ENCODE results near the gene SUMF1. TPM values are rescaled to one million over a fixed set of nuclear protein-coding genes. Genes with fewer than 3 reads are reported as not detected.

Gene SUMF1
- total RNA-seq, 1 donor from 2014 or later: 35.4 TPM

DNA sequence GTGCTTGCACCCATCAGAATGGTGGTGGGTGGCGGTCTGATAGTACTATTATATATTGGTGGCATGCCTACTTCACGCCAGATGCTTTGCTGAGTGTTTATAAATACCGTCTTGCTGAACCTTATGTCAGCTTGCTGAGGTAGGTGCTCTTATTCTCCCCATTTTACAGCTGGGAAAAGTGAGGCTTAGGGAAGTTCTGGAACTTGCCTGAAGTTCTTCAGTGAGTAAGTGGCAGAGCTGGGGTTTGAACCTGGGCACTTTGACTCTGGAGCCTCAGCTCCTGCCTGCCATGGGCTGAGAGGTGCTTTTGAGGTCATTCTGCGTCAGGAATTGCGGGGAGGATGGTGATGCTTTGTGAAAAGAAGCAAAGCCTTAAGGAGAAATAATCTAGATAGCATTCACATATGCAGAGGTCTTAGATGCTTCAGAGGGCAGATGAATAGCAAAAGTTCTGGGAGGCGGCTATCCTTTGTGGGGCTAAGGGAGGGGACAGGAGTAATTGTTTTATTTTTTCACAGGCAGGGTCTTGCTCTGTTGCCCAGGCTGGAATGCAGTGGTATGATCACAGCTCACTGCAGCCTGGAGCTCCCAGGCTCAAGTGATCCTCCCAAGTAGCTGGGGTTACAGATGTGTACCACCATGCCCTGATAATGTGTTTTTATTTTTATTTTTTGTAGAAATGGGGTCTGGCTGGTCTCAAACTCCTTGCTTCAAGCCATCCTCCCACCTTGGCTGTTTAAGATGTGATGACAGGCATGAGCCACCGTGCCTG, 44.6 kb upstream of the SUMF1 start:
- no peaks in the 10 kb centered on the region for H3K36me3 ChIP-seq
- DNase-seq: no peak
- H3K9me3 ChIP-seq: no peaks in the 10 kb centered on the region
- no peak for ATAC-seq
- intact Hi-C loops (cut with DNase I): no loop called here
- H3K4me1 ChIP-seq: peaks cover under 1% of the 10 kb centered on the region
- H3K4me3 ChIP-seq: no peak overlapping the region
- no peak overlapping the region for H3K27ac ChIP-seq
- H3K27me3 ChIP-seq (ENCODE audit: low read depth): no peaks in the 10 kb centered on the region
- TF ChIP-seq, protein P1, sequence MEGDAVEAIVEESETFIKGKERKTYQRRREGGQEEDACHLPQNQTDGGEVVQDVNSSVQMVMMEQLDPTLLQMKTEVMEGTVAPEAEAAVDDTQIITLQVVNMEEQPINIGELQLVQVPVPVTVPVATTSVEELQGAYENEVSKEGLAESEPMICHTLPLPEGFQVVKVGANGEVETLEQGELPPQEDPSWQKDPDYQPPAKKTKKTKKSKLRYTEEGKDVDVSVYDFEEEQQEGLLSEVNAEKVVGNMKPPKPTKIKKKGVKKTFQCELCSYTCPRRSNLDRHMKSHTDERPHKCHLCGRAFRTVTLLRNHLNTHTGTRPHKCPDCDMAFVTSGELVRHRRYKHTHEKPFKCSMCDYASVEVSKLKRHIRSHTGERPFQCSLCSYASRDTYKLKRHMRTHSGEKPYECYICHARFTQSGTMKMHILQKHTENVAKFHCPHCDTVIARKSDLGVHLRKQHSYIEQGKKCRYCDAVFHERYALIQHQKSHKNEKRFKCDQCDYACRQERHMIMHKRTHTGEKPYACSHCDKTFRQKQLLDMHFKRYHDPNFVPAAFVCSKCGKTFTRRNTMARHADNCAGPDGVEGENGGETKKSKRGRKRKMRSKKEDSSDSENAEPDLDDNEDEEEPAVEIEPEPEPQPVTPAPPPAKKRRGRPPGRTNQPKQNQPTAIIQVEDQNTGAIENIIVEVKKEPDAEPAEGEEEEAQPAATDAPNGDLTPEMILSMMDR (IDR thresholded peaks at IDR 0.05): no peak

DNA sequence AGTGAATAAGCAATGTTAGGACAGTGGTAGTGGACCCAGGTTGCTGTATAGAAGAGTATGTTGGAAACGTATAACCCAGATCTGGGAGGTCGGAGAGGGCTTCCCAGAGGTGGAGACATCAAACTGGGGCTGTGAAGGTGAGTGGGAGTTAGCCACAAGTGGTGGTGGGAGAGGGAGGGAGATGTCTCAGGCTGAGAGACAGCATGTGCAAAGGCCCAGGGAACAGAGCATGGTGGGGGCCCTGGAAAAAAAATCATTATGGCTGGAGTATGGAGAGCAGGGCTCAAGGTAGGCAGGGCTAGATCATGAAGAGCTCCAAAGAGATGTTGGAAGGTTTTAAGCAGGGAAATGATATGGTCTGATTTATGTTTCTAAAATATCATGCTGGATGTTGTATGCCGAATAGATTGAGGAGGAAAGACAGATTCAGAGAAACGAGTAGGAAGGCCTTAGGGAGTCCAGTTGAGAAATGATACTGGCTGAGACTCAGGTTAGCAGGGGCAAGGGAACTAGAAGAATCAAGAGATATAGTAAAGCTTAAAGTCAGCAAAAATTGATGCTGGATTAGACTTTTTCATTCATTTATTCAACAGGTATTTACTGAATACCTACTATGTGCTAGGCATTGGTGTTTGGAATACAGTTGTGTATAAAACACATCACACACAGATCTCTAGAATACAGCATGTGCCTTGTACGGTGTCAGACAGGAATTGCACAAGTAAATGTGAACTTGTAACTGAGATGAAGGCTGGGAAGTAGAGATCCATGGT, 43.1 kb upstream of the SUMF1 start:
- Histone ChIP-seq H3K4me1 (peaks cover 5% of the 10 kb centered on the region), H3K36me3 (no peaks in the 10 kb centered on the region), H3K27ac (no peak overlapping the region), H3K4me3 (no peak overlapping the region), H3K27me3 (ENCODE audit: low read depth) (no peaks in the 10 kb centered on the region), H3K9me3 (no peaks in the 10 kb centered on the region)
- DNase-seq (no peak), ATAC-seq (no peak)
- TF ChIP-seq, protein P1 (IDR thresholded peaks at IDR 0.05): no peak
- intact Hi-C loops (cut with DNase I): no loop called here

DNA sequence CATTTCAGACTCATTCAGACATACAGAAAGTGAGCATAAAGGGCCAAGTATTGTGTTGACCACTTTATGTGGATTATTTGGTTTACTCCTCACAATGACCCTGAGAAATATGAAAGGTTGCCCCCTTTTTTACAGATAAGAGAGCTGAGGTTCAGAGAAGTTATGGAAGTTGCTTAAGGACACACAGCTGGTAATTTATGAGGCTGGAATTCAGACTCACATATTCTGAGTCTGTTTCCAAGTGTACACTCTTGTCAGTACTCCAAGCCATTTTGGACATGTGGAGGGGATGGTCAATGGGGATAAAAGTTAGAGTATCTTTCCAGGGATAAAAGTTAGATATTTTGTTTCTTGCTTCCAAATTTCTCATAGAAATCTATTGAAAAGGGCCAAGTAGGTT, 42.0 kb upstream of the SUMF1 start:
- Histone ChIP-seq H3K36me3 (no peaks in the 10 kb centered on the region), H3K9me3 (no peaks in the 10 kb centered on the region), H3K4me1 (peaks cover 15% of the 10 kb centered on the region), H3K4me3 (no peak overlapping the region), H3K27me3 (ENCODE audit: low read depth) (no peaks in the 10 kb centered on the region), H3K27ac (no peak overlapping the region)
- intact Hi-C loops (cut with DNase I): no loop called here
- ATAC-seq (no peak), DNase-seq (no peak)
- TF ChIP-seq, protein P1 (IDR thresholded peaks at IDR 0.05): no peak

DNA sequence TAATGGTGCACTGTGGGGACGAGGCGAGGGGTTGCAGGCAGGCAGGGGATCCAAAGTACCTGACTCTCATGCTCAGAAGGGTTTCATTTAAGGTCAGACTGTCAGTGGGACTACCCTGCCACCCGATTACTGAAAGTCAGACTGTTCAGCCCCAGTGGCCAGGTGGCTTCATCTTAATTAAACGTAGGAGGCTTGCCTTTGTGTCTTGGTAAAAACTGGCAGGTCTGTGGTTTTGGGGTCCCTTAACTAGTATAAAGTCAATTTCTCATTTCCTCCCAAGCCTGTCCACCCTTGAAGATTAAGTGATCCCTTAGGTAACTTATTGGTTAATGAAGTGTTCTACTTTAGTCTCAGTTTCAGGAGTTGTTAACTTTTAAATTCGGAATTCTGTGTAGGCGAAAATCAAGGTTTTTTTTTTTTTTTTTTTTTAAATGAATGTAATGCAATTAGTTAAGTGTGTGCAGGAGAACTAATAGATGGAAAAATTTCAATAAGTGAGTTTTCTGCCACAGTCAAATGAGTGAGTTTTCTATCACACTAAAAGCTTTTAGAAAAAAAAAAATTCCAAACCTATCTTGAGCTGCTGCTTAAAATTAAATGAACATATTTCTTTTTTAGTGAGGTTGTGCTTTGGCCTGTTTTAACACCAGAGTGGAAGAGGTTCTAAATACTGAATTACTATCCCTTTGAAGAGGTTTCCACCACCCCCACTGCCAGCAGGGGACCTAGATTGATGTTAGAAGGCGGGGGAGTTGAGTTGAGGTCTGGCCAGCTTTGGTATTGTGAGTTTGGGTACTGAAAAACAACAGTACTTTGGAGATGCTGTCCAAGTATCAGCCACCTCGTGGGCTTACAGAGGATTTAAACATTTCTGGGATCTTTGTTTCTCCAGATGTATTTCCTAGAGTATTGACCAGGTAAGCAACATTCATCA, 41.2 kb upstream of the SUMF1 start:
- no peak overlapping the region for H3K4me3 ChIP-seq
- intact Hi-C loops (cut with DNase I): no loop called here
- no peaks in the 10 kb centered on the region for H3K36me3 ChIP-seq
- H3K27me3 ChIP-seq (ENCODE audit: low read depth): no peaks in the 10 kb centered on the region
- TF ChIP-seq, protein P1 (IDR thresholded peaks at IDR 0.05): no peak
- ATAC-seq (no peak), DNase-seq (no peak)
- H3K4me1 ChIP-seq: peaks cover 15% of the 10 kb centered on the region
- H3K27ac ChIP-seq: no peak overlapping the region
- H3K9me3 ChIP-seq: no peaks in the 10 kb centered on the region

DNA sequence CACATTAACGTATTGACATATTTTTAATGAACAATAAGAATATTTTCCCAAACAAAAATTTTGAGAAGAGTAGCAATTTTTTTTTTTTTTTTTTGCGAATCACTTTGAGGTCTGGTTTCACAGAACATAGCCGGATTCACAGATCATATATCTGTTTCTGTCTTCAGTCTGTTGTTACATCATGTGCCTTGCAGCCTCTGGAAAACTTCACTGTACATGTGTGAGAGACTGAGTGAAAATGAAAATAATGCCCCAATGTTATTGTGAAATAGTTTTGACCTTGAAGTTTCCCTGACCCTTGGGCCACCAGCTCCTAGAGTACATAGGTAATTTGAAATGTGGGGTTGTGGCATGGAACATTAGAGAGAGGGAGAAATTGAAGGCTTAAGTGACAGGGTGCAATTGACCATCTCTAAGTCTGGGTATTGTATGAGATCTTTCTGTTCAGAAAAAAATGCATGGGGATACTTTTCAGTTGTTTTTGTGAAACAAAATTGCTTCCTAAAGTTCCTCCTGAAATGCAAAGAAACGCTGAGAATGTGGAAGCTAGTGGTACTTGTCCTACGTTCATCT, 40.0 kb upstream of the SUMF1 start:
- Histone ChIP-seq H3K27ac (no peak overlapping the region), H3K4me1 (peaks cover 15% of the 10 kb centered on the region), H3K4me3 (no peak overlapping the region), H3K36me3 (peaks cover under 1% of the 10 kb centered on the region), H3K9me3 (no peaks in the 10 kb centered on the region), H3K27me3 (ENCODE audit: low read depth) (no peaks in the 10 kb centered on the region)
- ATAC-seq: no peak
- DNase-seq: no peak
- intact Hi-C loops (cut with DNase I): no loop called here
- TF ChIP-seq, protein P1 (IDR thresholded peaks at IDR 0.05): no peak
